ENCODE data around the gene POMT1. TPM values are rescaled to one million over a fixed set of nuclear protein-coding genes. Genes with fewer than 3 reads are reported as not detected.

The POMT1 gene
- total RNA-seq (2021; fragmentation: NEBNext Ultra II Directional; extraction: Animal tissue kit (Norgen Biotek cat#: 25700)) (22.3 and 25.7 TPM in 2 replicates), polyA plus RNA-seq (2011; rRNA removed) (33.2 and 41.8 TPM in 2 replicates), polyA minus RNA-seq (2011; rRNA and poly(A)+ RNA removed) (25.0 and 29.3 TPM in 2 replicates)
- polyA plus RNA-seq (2011; cell fraction: cytosol; rRNA removed): 26.4 TPM
- polyA plus RNA-seq (2011; cell fraction: nucleus; rRNA removed): 139 TPM
- polyA plus RNA-seq (2012, experiment 1 of 2): 25.0 to 35.0 TPM (median 30.7 TPM) in 4 replicates
- polyA plus RNA-seq (2012, experiment 2 of 2): 16.7 TPM
- 19.9 TPM for polyA plus RNA-seq (2013, experiment 1 of 2)
- 17.4 TPM for polyA plus RNA-seq (2013, experiment 2 of 2)
- polyA minus RNA-seq (2011; cell fraction: cytosol; rRNA and poly(A)+ RNA removed): 11.9 TPM
- polyA minus RNA-seq (2011; cell fraction: nucleus; rRNA and poly(A)+ RNA removed): 21.2 TPM
- long read RNA-seq, experiment 1, partial matches to known transcripts: 0 of 6 reads
- long read RNA-seq, experiment 1, other reads (novel, unspliced or antisense): 6 of 6 reads
- long read RNA-seq, experiment 2, partial matches to known transcripts: 0 of 4 reads
- long read RNA-seq, experiment 2, other reads (novel, unspliced or antisense): 0 of 4 reads

- POLR2A ChIA-PET (ENCODE audit: partially characterized antibody): interaction anchor here (0.7 to 2.2 kb wide), 12 partner anchors 9 to 236 kb away, joined by 3 to 15 read pairs (median 4); no protein-coding TSS in a partner anchor
- Histone ChIP-seq H3K23me2 (ENCODE audit: low read depth, low read length) (peaks cover 5% of the 10 kb centered on the region), H3K4me3 (ENCODE audit: extremely low read depth in 1 of 4, insufficient read depth in 2 of 4, low read depth in 3 of 4, low read length in 4 of 4) (peak within 1 kb of the TSS; percentile 70 to 89 (median 80)), H2AK5ac (ENCODE audit: low read depth, low read length) (no peak within 1 kb of the TSS), H3K4me2 (ENCODE audit: insufficient read depth in 1 of 2, low read depth in 2 of 2, low read length in 2 of 2) (peak within 1 kb of the TSS; percentile 75 to 98), H3K79me2 (ENCODE audit: control insufficient read depth in 1 of 2, insufficient read depth in 2 of 2, low read length in 2 of 2) (no peaks in the 10 kb centered on the region; a peak in 1 of 4 replicates), H4K91ac (replicated peaks; ENCODE audit: insufficient read length, low read length) (peak within 1 kb of the TSS; percentile 76), H4K5ac (ENCODE audit: insufficient read length, low read depth, low read length) (peak within 1 kb of the TSS; percentile 57), H2BK120ac (replicated peaks; ENCODE audit: low read depth, low read length) (no peak within 1 kb of the TSS), H2BK15ac (ENCODE audit: low read length) (no peak within 1 kb of the TSS), H4K8ac (ENCODE audit: extremely low read depth, insufficient read depth, low read length) (peak within 1 kb of the TSS; percentile 81), H3K79me1 (ENCODE audit: low read depth, low read length) (0 out of 2 replicates have a peak, but pooled peaks cover 2% of the 10 kb centered on the region), H3K27me3 (replicated peaks in 1 of 4; ENCODE audit: control insufficient read depth in 3 of 4, extremely low read depth in 1 of 4, insufficient read depth in 3 of 4, low read length in 3 of 4) (peaks cover 0 to 8% (median 0%) of the 10 kb centered on the region in 4 experiments; a peak in 2 of 7 replicates), H3K27ac (ENCODE audit: low read depth, low read length) (no peak within 1 kb of the TSS), H3K23ac (ENCODE audit: insufficient read length) (no peak within 1 kb of the TSS), H2BK20ac (ENCODE audit: low read length) (no peak within 1 kb of the TSS), H3K56ac (replicated peaks; ENCODE audit: insufficient read length, low read depth, low read length) (peak within 1 kb of the TSS; percentile 62), H4K20me1 (replicated peaks in 1 of 2; ENCODE audit: control insufficient read depth in 1 of 2, insufficient read depth in 2 of 2, low read length in 2 of 2) (peaks cover 7 to 8% of the 10 kb centered on the region in 2 experiments), H3K9me3 (ENCODE audit: insufficient read depth in 2 of 2, low read depth in 1 of 2, low read length in 1 of 2) (no peaks in the 10 kb centered on the region), H2BK12ac (ENCODE audit: low read depth, low read length) (peak within 1 kb of the TSS; percentile 33; the same call in 1 of the 2 replicates), H2AFZ (ENCODE audit: low read length) (0 out of 2 replicates have a peak within 1 kb of the TSS, but pooled peaks have one; percentile 31), H3K9ac (replicated peaks in 1 of 4; ENCODE audit: extremely low read depth in 1 of 4, low read depth in 3 of 4, low read length in 3 of 4) (peak within 1 kb of the TSS in 3 of 4 experiments; percentile 55 to 61 (median 56); a peak in 5 of 7 replicates), H3K4ac (replicated peaks; ENCODE audit: insufficient read length, low read depth, low read length) (peak within 1 kb of the TSS; percentile 36), H3K36me3 (ENCODE audit: control insufficient read depth in 2 of 4, insufficient read depth in 4 of 4, low read length in 3 of 4) (peaks cover 10 to 18% (median 15%) of the 10 kb centered on the region in 4 experiments; a peak in 7 of 8 replicates), H2BK5ac (ENCODE audit: low read depth, low read length) (peak within 1 kb of the TSS; percentile 66; the same call in 1 of the 2 replicates), H3K4me1 (replicated peaks in 1 of 4; ENCODE audit: control insufficient read depth in 3 of 4, insufficient read depth in 4 of 4, low read length in 3 of 4) (peaks cover 0 to 9% (median 5%) of the 10 kb centered on the region in 4 experiments; a peak in 4 of 7 replicates), H3K14ac (ENCODE audit: insufficient read length) (peak within 1 kb of the TSS; percentile 21), H3K18ac (ENCODE audit: extremely low read depth, low read length) (peak within 1 kb of the TSS; percentile 83; the same call in 1 of the 2 replicates)
- CTCF ChIA-PET (ENCODE audit: partially characterized antibody): interaction anchor here (0.5 to 1.4 kb wide), 7 partner anchors 10 to 252 kb away, joined by 3 to 7 read pairs (median 3); no protein-coding TSS in a partner anchor
- DNase-seq (ENCODE audit: low read depth in 1 of 2, low spot score in 2 of 2) (peak; percentile 54 to 93), FAIRE-seq (no peak)
- WGBS, 2 experiments (ENCODE audit: extremely low coverage in 1 of 2, insufficient coverage in 1 of 2, insufficient read length in 1 of 2, insufficient replicate concordance in 2 of 2, low coverage in 1 of 2, low lambda C conversion rate in 2 of 2, missing lambda C conversion rate in 1 of 2): 3% methylated on average over 53 of the region's 83 CpGs; no CpG with 5 or more reads in 1 of the 2 experiments
- TF ChIP-seq JUND (IDR thresholded peaks at IDR 0.05; ENCODE audit: low read length): no peak
- no peak for TF ChIP-seq SP1 (IDR thresholded peaks at IDR 0.05; ENCODE audit: low read depth, low read length)
- TF ChIP-seq EGR1 (IDR thresholded peaks at IDR 0.05; ENCODE audit: borderline replicate concordance, low read depth, low read length): no peak
- TF ChIP-seq EZH2 (IDR thresholded peaks at IDR 0.05; ENCODE audit: low read depth, low read length, severe bottlenecking): no peak
- TF ChIP-seq RXRA (IDR thresholded peaks at IDR 0.05; ENCODE audit: insufficient read depth, low read depth, low read length): no peak
- TF ChIP-seq CHD1 (IDR thresholded peaks at IDR 0.05; ENCODE audit: low read depth, low read length): no peak
- TF ChIP-seq USF2 (IDR thresholded peaks at IDR 0.05; ENCODE audit: low read length): no peak
Measured at GRCh38 chr9:131502781-131503625, at the start of gene POMT1. TSS of gene POMT1 (plus strand) at chr9:131502918. CDS start at chr9:131504219, 1,301 bp downstream.
